Astrocyte of the cerebellum (primary cell): ENCODE data around the gene ACACA.

Source experiments
- DNase-seq: peaks from one replicate; pipeline ENCODE4 v3.0.0-alpha.2; 2011; ENCODE audit warnings: low read depth
- H3K4me3 ChIP-seq: 2 replicates; pipeline ENCODE4 v1.5.1; 2011; ENCODE audit warnings: mild to moderate bottlenecking, low read depth, low read length, moderate library complexity
- in situ Hi-C: cut with HindIII; loops from 2 replicates; pipeline ENCODE4 v1.10.0; 2017; ENCODE audit warnings: low sequenced_read_pairs
- TF ChIP-seq, protein P1 (sequence below): IDR thresholded peaks from 2 replicates; pipeline ENCODE4 v1.5.1; 2012; ENCODE audit warnings: low read length, low read depth, moderate library complexity, mild to moderate bottlenecking; ENCODE audit errors: missing control alignments

The ACACA gene

GRCh38 chr17:37177254-37177870 lies 229.3 kb downstream of the ACACA start:
- TF ChIP-seq, protein P1, sequence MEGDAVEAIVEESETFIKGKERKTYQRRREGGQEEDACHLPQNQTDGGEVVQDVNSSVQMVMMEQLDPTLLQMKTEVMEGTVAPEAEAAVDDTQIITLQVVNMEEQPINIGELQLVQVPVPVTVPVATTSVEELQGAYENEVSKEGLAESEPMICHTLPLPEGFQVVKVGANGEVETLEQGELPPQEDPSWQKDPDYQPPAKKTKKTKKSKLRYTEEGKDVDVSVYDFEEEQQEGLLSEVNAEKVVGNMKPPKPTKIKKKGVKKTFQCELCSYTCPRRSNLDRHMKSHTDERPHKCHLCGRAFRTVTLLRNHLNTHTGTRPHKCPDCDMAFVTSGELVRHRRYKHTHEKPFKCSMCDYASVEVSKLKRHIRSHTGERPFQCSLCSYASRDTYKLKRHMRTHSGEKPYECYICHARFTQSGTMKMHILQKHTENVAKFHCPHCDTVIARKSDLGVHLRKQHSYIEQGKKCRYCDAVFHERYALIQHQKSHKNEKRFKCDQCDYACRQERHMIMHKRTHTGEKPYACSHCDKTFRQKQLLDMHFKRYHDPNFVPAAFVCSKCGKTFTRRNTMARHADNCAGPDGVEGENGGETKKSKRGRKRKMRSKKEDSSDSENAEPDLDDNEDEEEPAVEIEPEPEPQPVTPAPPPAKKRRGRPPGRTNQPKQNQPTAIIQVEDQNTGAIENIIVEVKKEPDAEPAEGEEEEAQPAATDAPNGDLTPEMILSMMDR, result no peak
- no peak overlapping the region for H3K4me3 ChIP-seq
- DNase-seq, result no peak
- in situ Hi-C loops, result no loop called here

DNA sequence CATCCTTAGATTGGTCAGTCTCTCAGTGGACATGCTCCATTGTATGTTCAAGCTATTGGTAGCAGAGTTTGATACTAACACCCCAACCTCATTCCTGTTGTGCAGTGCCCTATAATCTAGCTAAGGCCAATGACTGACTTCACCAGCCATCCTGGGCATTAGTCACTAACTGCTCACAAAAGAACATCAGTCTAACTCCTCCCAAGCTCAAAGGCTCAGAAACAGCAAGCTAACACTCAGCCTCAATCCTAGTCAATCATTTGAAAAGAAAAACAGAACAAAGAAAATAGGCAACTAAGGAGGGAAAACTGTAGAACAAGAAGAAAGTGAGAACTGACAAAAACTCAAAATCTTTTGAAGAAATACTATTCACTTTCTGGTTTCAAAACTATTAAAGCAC lies 229.9 kb downstream of the ACACA start:
- in situ Hi-C loops, result no loop called here
- no peak overlapping the region for H3K4me3 ChIP-seq
- TF ChIP-seq, protein P1, result no peak
- DNase-seq, result no peak

DNA sequence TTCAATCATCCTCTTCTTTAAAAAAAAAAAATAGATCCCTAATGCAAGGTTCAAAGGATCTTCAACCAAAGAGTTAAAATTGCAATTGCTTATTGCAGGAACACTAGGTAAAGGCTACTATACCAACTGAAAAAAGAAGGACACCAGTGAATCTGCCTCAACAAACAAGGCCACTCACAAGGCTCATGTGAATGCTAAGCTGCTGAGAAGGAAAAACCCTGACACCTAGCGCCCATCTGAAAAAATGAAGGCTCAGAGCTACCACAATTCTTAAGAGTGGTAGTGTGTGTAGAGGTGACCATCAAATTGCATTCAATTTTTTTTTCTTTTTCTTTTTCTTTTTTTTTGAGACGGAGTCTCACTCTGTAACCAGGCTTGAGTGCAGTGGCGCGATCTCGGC lies 232.4 kb downstream of the ACACA start:
- no peak overlapping the region for H3K4me3 ChIP-seq
- peak; percentile 16 for DNase-seq
- TF ChIP-seq, protein P1, result peak; percentile 55
- in situ Hi-C loops, result no loop called here

DNA sequence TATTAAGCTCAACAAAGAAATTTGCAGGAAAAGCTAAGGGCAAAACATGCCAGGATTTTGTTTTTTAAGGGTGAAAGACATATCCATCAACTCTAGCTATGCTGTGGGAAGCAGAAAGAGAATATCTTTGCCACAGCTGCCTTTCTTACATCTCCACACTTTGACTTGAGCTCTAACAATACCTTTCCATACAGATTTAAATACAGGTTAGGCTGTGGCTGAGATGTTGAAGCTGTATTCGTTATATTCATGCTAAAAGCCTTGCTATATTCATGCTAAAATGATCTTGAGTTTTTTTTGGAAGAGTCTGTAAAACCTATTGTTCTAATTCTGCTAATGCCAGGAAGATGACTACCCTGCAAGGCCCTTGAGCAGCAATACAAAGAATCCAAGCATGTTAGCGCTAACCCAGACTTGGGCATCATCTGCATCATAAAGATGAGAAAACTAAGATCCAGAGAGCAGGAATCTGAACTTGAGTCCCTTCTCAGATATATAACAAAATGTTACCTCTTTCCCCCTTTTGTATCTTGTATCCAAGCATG lies 235.7 kb downstream of the ACACA start:
- no peak for DNase-seq
- H3K4me3 ChIP-seq, result no peak overlapping the region
- in situ Hi-C loops, result no loop called here
- TF ChIP-seq, protein P1, result no peak

DNA sequence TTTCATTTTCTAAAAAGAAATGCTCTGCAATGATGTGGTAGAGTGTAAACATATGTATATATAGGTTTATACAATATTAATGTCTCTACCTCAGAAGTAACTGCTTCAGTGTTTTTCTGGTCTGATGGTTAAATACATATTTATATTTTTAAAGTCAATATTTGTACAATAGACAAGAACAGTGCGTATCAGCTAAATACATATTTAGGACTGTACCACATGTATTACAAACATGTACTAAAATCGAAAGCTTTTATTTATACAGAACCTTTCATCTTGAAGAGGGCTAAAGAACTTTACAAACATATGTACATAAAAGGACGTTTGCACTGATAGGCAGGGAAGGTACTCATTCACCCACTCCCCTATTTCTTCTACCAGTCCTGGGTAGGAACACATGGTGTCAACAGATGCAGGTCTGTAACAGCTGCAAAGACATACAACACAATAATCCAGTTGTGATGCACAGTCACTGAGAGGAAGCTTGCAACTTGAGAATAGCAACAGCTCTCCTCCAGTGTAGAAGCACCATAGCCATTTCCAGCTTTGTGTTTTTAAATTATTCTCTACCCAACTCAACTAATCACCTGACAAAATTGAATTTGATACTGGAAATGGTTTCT lies 237.8 kb downstream of the ACACA start:
- in situ Hi-C loops, result no loop called here
- TF ChIP-seq, protein P1, result no peak
- no peak for DNase-seq
- no peak overlapping the region for H3K4me3 ChIP-seq

- H3K4me3 ChIP-seq, result no peak overlapping the region
- in situ Hi-C loops, result no loop called here
- TF ChIP-seq, protein P1, result no peak
- DNase-seq, result no peak
These were observed 238.9 kb downstream of the ACACA start for GRCh38 chr17:37167756-37168155.
